ENCODE measurements around the gene AGA.

AGA gene

GRCh38 chr4:177381762-177382310 lies 60.4 kb downstream of the AGA start:
- Histone ChIP-seq H3K9ac (ENCODE audit: low read depth, low read length) (no peak overlapping the region), H3K9me3 (ENCODE audit: control insufficient read depth, insufficient read depth, low read length) (peaks cover 4% of the 10 kb centered on the region)

More at GRCh38 chr4:177381762-177382310, 60.4 kb downstream of the AGA start:
- no peaks in the 10 kb centered on the region for H3K4me1 ChIP-seq (ENCODE audit: control insufficient read depth, insufficient read depth, low read length)
- no peaks in the 10 kb centered on the region for H3K27me3 ChIP-seq (ENCODE audit: control insufficient read depth, insufficient read depth, low read length)
- no peak overlapping the region for H3K4me3 ChIP-seq (ENCODE audit: low read depth, low read length)
- no peaks in the 10 kb centered on the region for H3K36me3 ChIP-seq (ENCODE audit: control insufficient read depth, insufficient read depth, low read length)
